AG08395 (cell line): ENCODE data around the gene STAG1.
"Not testable (repeated sequence)": the region's sequence is repeated elsewhere in the genome, so short reads cannot be mapped to it uniquely, and the experiment has no call there.

Source experiments
- DNase-seq: peaks from one replicate; pipeline ENCODE4 v3.0.0; 2012; ENCODE audit warnings: mixed read lengths, low spot score

The STAG1 gene

DNA sequence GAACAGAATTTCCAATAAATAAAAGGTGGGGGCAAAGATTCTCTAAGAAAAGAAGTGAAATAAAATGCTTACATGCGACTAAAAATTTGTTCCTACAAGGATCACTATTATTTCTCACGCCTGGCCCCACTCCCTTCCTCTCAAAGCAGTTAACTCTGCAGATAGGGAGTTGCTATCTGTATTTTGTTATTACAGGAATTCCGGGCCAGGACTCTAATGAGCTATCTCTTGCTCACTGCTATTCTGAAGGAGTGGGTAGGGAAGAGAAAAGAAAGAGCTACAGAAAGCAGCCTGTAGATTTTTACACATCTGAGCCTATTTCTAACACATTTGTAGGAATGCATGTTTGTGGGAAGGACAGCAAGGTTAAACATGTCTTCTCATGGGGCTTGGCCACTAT is 361.6 kb downstream of the STAG1 start:
- no peak for DNase-seq

DNA sequence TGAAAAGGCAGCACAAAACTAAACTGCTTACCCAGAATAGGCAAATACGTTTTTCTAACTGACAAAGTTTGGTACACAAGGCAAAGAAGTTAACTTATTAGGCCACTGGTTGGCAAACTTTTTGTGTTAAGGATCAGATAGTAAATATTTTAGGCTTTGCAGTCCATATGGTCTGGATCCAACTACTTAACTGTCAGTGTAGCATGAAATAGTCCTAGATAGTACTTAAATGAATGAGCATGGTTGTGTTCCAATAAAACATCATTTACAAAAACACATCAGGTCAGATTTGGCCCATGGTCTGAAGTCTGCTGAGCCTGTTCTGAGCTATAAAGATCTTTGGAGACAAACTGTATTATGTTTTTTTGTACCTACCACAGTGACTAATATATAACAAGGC is 365.1 kb downstream of the STAG1 start:
- no peak for DNase-seq

DNA sequence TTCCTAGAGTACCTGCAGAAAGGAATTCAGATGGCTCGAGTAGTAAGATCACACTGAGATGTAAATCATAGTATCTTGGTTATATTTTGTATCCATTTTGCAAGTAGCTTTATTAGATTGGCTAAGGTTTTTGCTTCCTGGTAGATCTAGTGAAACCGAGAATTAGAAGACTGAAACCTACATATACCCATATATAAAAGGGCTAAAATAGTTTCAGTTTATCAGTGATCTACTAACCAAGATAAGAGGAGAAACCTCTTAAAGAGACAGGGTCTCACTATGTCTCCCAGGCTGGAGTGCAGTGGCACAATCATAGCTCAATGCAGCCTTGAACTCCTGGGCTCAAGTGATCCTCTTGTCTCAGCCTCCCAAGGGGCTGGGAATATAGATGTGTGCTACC is 366.7 kb downstream of the STAG1 start:
- no peak for DNase-seq

DNA sequence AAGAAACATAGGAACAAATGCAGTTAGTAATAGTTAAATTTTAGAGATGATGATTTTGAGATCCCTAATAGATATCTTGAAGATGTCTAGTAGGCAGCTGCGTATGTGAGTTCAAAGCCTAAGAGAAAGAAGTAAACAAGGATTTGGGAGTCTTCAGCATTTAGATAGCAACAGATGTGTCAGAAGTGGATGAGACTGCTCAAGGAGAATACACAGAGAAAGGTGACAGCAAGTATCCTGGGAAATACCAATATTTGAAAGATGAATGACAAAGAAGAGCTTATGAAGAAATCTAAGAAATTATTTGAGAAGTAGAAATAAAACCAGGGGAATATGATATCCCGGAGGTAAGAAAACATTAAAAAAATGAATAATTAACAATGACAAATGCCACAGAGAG is 371.1 kb downstream of the STAG1 start:
- no peak for DNase-seq

DNA sequence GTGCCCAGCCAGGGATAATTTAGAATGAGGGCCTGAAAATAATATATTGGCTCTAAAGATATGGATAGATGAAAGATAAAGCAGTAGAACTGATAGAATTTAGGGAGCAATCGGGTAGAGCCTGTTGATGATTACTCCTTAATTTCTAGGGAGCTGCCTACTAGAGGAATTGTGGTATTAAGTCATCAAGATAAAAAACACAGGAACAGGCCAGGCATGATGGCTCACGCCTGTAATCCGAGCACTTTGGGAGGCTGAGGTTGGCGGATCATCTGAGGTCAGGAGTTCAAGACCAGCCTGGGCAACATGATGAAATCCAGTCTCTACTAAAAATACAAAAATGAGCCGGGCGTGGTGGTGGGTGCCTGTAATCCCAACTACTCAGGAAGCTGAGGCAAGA is 371.6 kb downstream of the STAG1 start:
- no peak for DNase-seq

DNA sequence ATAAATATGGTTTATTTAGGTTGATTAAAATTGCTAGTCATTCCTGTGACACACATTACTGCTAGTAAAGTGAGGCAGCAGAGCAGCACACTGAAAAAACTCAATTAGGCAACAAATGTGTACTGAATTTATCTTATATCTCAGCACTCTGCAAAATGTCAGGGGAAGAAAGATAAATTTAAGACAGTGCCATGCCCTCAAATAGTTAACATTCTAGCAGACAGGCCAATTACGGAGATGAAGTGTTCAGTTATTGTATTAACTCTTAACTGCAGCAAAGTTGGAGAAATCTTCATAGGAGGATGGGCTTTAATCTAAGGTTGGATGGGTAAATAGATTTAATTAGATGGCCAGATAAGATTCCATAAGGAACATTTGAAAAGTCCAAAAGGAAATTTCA is 374.2 kb downstream of the STAG1 start:
- DNase-seq: no peak

DNA sequence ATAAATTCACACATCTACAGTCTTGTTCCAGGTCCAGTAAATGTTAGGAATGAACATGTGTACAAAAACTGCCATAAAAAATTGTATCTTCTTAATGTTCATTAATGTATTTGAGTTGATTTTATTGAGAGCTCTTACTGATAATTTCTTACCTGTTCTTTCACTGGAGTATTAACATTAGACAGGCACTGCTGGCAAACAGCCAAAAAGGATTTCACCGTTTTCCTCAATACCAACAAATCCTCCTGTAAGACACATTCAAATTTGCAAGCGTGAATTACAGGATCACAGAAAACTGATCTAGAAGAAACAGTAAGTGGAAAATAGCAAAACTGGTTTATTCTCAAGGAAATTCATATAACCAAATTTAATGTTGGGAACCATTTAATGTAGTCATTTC is 374.7 kb downstream of the STAG1 start:
- no peak for DNase-seq

DNA sequence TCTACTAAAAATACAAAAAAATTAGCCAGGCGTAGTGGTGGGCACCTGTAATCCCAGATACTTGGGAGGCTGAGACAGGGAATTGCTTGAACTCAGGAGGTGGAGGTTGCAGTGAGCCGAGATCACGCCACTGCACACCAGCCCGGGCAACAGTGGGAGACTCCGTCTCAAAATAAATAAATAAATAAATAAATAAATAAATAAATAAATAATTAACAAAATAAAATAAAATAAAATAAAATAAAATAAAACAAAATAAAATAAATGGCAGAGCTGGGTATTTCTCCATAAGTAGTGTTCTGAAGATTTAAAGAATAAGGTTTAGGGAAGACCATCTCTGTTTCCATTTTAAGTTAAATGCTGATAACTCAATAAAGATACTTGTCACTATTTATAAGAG is 376.4 kb downstream of the STAG1 start:
- DNase-seq: not testable (repeated sequence)

DNA sequence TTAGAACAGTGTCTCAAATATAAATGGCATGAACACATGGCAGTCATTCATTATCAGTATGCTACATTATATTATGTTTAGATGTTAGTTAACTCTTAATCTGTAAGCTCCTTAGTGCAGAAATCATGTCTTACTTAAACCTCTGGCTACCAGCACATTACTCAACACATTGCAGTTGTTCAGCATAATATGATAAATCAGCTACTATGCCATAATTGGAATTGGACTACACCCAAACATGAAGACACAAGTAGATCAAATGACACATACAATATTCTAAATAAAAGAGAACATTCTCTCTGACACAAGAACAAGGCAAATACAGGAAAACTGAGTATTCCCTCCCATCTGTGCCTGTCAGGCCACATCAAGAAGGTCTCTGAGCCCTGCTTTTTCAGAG is 385.9 kb downstream of the STAG1 start:
- no peak for DNase-seq

DNA sequence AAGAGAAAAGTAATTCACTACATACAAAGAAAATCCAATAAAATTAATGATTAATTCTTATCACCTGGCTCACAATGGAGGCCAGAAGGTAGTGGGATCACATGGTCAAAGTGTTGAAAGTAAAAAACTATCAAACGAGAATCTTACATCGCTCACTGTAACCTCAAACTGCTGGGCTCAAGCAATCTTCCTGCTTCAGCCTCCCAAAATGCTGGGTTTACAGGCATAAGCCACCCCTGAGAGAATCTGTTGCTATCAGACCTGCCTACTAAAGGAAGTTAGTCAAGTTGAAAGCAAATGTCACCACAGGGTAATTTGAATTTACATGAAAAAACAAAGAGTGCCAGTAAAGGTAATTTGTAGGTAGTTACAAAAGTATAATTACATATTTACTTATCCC is 398.7 kb downstream of the STAG1 start:
- DNase-seq: no peak

DNA sequence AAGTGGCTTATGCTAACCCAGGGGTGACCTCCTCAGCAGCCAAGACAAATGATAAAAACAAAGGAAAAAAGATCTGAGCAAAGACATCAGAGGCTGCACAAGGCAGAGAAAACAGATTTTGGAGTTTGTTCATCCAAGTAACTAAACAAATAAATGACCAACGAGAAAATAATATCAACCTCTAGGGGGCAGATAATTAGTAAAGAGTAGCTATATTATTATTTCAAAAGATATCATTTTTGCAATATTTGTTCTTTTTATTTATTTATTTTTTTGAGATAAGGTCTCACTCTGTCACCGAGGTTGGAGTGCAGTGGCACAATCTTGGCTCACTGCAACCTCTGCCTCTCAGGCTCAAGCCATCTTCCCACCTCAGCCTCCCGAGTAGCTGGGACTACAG is 400.3 kb downstream of the STAG1 start:
- no peak for DNase-seq

DNA sequence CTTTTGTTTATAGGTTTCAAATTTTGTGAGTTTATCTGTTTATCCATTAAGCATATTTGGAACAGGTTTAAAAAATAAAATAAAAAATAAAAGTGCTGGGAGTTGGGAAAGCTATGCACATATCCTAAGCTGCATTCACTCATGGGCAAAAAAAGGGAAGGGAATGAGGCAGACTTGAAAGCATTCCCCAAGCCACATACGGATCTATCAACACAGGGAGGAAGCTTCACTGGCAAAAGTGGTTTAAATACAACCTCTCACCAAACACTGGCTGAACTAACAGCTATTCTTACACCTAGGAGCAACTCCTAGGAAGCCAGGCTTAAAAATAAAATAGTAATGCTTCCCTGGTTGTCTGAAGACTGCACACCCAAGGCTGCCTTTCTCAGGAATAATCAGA is 400.8 kb downstream of the STAG1 start:
- DNase-seq: no peak

DNA sequence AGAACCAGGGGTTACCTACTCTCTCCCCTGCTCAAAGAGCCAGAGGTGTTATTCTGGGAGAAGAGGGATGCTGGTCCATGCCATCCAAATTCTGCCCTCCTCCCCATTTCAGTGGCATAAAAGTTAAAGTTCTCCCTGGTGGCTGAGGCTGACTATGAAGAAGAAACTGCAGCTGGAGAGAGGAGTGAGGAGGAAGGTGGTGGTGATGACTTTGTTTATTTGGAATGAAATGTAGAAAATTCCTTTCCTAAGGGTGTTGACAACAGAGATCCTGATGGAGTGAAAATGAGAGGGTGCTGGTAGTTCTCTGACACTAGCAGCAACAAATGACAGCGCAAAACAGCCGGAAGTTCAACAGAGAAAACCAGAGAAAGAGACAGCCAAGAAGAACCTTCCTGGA is 401.6 kb downstream of the STAG1 start:
- DNase-seq: peak; percentile 55

DNA sequence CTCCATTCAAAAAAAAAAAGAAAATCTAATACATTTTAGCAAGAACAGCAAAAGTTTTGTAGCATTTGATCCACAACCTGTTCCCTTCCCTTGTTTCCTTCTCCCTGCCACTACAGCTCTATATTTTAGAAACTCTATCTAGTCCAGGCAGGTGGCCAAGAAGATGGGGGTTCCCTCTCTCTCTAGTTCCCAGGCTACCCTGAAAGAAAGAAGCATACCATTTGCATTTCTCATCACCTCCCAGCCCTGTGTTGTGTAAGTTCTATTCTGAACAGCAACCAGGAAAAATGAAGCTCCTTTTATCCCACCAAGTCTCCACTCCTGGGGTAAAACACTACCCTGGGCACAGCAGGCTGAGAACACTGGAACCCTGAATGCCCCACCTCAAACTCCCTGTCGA is 402.0 kb downstream of the STAG1 start:
- DNase-seq: peak; percentile 92

DNA sequence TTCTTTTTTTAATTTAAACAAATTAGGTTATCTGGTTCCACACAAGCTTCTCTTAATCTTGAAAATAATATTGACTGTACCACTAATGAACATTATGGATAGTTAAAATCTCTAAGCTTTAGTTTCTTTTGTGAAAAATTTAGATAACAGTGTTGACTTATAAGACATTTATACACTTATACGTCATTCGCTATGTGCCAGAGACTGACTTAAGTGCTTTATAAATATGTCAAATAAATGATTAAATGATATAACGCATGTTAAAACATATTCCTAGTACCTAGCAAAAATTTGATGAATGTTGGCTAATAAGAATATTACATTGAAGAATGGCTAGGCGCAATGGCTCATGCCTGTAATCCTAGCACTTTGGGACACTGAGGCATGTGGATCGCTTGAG is 405.7 kb downstream of the STAG1 start:
- no peak for DNase-seq

DNA sequence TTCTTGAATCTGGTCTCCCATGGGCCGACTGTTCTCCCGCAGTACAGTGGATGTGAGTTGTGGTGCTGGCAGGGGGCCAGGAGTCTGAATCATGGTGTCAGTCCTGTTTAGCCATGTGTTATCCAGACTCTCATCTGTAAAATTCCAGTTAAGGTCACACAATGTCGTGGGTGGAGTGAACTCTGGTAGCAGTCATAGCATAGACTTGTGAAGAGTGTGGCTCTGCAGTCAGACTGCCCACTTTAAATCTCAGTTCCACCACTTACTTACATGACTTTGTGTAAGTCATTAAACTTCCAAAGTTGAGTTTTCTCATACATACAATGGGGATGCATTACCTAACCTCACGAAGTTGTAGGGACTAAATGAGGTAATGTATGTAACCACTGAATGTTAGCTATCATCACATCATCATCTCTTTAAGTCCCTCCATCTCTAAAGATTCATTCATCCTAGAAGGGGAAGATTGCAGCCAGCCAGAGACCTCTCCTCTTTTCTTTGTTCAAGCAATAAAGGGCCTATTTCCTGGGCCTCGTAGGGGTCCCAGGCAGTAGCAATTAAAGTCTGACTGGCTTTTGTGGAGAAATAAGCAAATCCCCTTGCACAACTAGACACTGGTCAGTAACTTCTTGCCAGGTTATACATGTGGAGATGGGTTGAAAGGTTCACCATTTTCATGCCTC is 408.2 kb downstream of the STAG1 start:
- peak; percentile 91 for DNase-seq

DNA sequence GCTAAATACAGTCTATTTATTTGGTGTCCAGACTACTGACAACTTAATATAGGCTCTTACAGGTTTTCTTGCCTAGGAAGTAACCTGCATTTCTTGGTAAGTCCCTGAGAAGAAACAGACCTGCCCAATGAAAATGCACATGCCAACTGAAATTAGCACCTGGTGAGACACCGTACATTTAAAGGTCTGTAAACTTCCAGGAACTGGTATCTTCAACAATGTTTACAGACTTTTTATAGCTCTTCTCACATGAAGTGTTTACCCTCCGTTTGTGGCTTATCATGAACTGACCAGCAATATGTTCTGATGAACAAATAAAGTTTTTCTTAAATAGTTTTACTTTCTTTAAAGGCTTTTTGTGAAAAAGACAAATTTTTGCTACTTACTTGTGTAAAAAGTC is 408.7 kb downstream of the STAG1 start:
- DNase-seq: no peak

DNA sequence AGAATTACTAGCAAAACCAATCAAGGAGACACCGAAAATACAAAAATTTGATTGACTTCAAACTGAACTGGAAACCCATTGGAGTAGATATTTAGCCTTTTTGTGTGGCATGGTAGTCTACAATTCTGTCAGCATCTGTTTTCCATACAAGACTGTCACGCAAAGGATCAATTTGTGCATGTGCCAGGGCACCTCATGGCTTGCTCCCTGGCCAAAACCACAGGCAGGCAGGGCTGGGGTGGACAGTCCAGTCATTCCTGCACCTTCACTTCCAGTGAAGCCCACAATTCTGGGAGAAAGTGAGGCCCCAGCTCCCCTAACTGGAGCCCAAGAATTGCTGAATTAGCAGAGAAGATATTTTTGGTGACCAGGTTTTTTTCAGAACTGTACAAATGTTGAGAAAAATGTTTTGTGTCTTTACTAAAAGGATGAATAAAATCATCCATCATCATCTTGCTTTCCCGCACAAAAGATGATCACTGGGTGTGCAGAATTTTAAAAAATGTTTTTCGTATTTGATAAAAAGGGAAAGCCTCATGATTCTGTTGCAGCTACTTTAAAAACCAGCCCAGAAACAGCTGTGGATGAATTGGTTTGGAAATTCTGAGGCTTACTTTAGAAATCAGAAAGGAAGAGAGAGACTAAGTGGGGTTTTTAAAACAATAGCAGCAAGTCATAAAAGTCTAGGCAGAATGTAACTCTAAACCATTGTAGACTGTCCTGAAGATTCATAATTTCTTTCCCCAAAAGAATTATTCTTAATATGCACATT is 415.7 kb downstream of the STAG1 start:
- DNase-seq: peak; percentile 81

DNA sequence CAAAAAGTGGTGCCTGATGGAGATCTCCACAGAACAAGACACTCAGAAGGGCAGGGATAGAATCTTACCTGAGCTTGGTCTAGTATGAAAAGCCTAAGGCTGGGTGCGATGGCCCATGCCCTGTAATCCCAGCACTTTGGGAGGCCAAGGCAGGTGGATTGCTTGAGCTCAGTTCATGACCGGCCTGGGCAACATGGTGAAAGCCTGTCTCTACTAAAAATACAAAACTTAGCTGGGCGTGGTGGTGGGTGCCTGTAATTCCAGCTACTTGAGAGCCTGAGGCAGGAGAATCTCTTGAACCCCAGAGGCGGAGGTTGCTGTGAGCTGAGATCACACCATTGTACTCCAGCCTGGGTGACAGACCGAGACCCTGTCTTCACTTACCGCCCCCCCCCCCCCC is 417.5 kb downstream of the STAG1 start:
- not testable (repeated sequence) for DNase-seq

DNA sequence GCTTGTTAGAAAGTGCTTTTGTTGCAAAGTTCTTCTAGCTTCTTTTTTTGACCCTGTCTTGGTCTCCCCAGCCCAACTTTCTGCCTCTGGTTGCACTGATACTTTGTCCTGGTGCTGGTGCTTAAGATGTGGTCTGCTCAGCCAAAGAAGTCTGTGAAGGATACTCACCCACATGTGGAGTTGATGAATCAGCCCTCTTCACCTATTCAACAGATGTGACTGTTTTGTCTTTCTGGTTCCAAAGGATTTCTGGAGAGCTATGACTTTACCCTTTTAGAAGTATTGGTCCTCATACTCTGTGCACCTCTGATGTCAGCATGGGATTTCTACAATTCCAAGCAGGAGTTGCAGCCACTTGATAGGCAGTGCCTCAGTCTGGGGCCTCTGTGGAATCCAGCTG is 418.0 kb downstream of the STAG1 start:
- no peak for DNase-seq

DNA sequence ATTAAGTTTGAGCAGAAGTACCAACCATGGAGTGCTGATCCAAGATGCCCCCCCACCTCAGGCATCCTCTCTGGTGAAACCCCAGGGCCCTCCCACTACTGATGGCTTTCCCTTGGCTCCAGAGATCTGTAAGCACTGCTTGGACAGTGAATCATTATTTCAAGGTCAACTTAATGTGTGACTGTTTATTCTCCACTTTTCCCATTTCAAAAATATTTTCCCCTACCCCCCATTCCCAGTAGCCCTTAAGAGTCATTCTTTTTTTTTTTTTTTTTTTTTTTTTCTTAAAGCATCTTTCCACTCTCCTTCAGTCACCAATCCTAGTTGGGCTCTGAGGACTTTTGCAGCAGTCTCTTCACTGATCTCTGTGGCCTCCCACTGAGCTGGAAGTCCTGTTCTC is 419.4 kb downstream of the STAG1 start:
- DNase-seq: peak; percentile 76

DNA sequence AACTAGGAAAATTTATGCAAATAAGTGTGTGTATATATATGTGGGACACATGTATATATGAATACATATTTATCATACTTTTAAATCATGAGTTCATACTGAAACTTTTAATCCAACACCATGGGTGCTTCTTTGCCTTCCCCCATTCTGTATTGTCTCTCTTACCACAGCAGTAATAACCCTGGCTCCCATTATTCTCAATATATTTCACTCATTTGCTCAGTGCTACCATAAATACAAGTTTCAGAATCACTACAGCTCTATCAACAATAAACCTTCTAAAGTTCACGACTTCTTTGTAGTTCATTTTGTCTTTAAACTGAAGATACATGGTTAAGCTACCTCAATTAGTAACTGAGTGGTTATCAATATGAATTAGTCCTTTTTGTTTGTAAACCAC is 419.9 kb downstream of the STAG1 start:
- DNase-seq: no peak

DNA sequence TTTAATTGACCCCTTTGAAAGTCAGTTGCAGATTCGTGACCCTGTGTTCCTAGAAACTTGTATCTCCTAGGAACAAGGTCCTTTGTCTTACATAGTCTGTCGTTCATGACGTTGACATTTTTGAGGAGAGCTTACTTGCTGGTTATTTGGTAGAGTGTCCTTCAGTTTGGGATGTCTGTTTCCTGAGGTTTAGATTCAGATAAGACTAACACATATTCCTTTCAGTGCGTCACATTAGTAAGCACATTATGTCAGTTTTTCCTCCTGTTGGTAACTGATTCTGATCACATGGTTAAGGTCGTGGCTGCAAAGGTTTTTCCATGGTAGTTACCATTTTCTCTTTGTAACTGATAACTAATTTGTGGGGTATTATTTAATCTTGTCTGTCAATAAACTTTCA is 421.3 kb downstream of the STAG1 start:
- DNase-seq: no peak

DNA sequence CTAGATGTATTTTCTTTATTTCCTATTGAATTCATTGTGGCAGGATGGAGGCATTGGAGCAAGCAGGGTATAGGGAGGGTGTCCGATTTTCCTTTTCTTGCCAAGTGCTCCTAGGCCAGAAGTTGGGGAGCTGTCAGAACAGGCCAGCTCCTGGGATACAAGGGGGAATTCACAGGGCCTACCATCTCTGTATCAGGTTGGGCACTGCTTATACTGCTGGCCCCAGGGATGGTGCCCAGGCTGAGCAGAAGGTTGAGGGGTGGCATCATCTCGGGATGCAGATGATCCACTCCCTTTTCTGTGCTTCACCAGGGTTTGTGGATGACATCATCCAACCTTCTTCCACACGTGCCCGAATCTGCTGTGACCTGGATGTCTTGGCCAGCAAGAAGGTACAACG is 422.6 kb downstream of the STAG1 start:
- DNase-seq: no peak
